ENCODE data around the gene BTBD6. TPM values are rescaled to one million over a fixed set of nuclear protein-coding genes. Genes with fewer than 3 reads are reported as not detected.

The BTBD6 gene
- total and polyA plus RNA-seq, 2 donors from 2014 or later: 33.3 to 38.9 TPM

- Histone ChIP-seq H3K4me1 (ENCODE audit: control insufficient read depth in 2 of 3, insufficient read depth in 2 of 3, low read depth in 1 of 3, low read length in 3 of 3) (peaks cover 0 to 15% (median 13%) of the 10 kb centered on the region in 3 donors), H3K4me3 (ENCODE audit: low read length in 3 of 3) (no peak overlapping the region), H3K27me3 (ENCODE audit: control insufficient read depth, insufficient read depth, low read length) (no peaks in the 10 kb centered on the region), H3K9me3 (ENCODE audit: control insufficient read depth in 2 of 3, insufficient read depth in 1 of 3, low read length in 3 of 3) (no peaks in the 10 kb centered on the region), H3K36me3 (ENCODE audit: control insufficient read depth in 2 of 3, insufficient read depth in 3 of 3, low read length in 3 of 3) (peaks cover 0 to 9% (median 0%) of the 10 kb centered on the region in 3 donors), H3K27ac (ENCODE audit: low read depth in 2 of 2, low read length in 2 of 2) (no peak overlapping the region), H3K9ac (ENCODE audit: low read length in 3 of 3) (no peak overlapping the region)
- intact Hi-C loops (cut with DNase I): no loop called here
- FAIRE-seq: no peak
- DNase-seq: no peak
- no peak for TF ChIP-seq CTCF (IDR thresholded peaks at IDR 0.05; ENCODE audit: borderline replicate concordance, extremely low read depth, insufficient read depth)
Measured at GRCh38 chr14:105223770-105224544, 24.4 kb upstream of the BTBD6 start.

- DNase-seq (peak in 3 of 5 donors; percentile 59 to 74 (median 74)), FAIRE-seq (no peak)
- Histone ChIP-seq H3K9me3 (ENCODE audit: control insufficient read depth in 2 of 3, insufficient read depth in 1 of 3, low read length in 3 of 3) (no peaks in the 10 kb centered on the region), H3K9ac (ENCODE audit: low read length in 3 of 3) (no peak overlapping the region), H3K4me1 (ENCODE audit: control insufficient read depth in 2 of 3, insufficient read depth in 2 of 3, low read depth in 1 of 3, low read length in 3 of 3) (peaks cover 0 to 15% (median 13%) of the 10 kb centered on the region in 3 donors), H3K27ac (ENCODE audit: low read depth in 2 of 2, low read length in 2 of 2) (peak overlapping the region in 1 of 2 donors; percentile 61), H3K4me3 (ENCODE audit: low read length in 3 of 3) (no peak overlapping the region), H3K27me3 (ENCODE audit: control insufficient read depth, insufficient read depth, low read length) (no peaks in the 10 kb centered on the region), H3K36me3 (ENCODE audit: control insufficient read depth in 2 of 3, insufficient read depth in 3 of 3, low read length in 3 of 3) (peaks cover 0 to 9% (median 0%) of the 10 kb centered on the region in 3 donors)
- intact Hi-C loops (cut with DNase I): no loop called here
- TF ChIP-seq CTCF (IDR thresholded peaks at IDR 0.05; ENCODE audit: borderline replicate concordance, extremely low read depth, insufficient read depth): no peak
Measured at GRCh38 chr14:105224845-105225570, 23.3 kb upstream of the BTBD6 start.

GRCh38 chr14:105226198-105226597, 22.1 kb upstream of the BTBD6 start:
- FAIRE-seq (no peak), DNase-seq (peak in 1 of 5 donors; percentile 44)
- Histone ChIP-seq H3K27ac (ENCODE audit: low read depth in 2 of 2, low read length in 2 of 2) (no peak overlapping the region), H3K27me3 (ENCODE audit: control insufficient read depth, insufficient read depth, low read length) (no peaks in the 10 kb centered on the region), H3K4me1 (ENCODE audit: control insufficient read depth in 2 of 3, insufficient read depth in 2 of 3, low read depth in 1 of 3, low read length in 3 of 3) (peaks cover 0 to 8% (median 6%) of the 10 kb centered on the region in 3 donors), H3K9ac (ENCODE audit: low read length in 3 of 3) (no peak overlapping the region), H3K36me3 (ENCODE audit: control insufficient read depth in 2 of 3, insufficient read depth in 3 of 3, low read length in 3 of 3) (peaks cover 0 to 6% (median 0%) of the 10 kb centered on the region in 3 donors), H3K4me3 (ENCODE audit: low read length in 3 of 3) (no peak overlapping the region), H3K9me3 (ENCODE audit: control insufficient read depth in 2 of 3, insufficient read depth in 1 of 3, low read length in 3 of 3) (no peaks in the 10 kb centered on the region)
- intact Hi-C loops (cut with DNase I): no loop called here
- no peak for TF ChIP-seq CTCF (IDR thresholded peaks at IDR 0.05; ENCODE audit: borderline replicate concordance, extremely low read depth, insufficient read depth)

All from kidney (tissue), 14 donors.